GM19455 (cell line): ENCODE data around the gene FHAD1.

Source experiments
- ATAC-seq: cut with Tn5 transposase; IDR thresholded peaks from one replicate; pipeline ENCODE4 v1.9.1; 2021; ENCODE audit not compliant: unreplicated experiment

Gene FHAD1

DNA sequence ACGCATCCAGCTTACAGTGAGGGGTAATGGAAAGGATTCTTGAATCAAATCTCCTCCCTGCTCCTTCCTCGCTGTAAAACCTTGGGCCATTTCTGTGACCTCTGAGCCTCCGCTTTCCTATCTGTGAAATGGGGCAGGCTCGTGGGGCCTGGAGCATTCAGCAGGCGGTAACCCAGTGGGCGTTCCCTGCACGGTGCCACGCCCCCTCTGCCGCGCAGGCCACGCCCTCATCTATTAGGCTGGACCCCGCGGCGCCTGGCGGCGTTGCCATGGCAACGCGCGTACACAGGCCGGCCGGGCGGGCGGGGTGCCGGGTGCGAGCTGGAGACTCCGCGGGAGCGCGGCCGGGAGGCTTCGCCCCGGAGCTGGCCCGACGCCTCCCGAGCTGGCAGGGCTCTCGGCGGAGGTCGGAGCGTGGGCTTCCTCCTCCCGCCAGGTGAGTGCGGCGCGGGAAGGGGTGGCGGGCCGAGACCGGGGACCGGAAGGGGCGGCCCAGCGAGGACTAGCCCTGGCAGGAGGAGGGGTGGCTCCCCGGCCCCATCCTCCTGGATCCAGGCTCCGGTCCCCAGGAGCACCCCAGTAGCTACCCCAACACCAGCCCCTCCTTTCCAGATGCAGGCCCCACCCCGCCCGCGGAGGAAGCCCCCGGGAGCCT lies at the start of gene FHAD1:
Gene FHAD1, plus strand, starts transcription at position 264 of the 655 bp plus-strand sequence. CDS start 4,562 bp downstream, outside the sequence.
- ATAC-seq: no peak

- no peak for ATAC-seq
These were observed 49.2 kb upstream of the FHAD1 start for GRCh38 chr1:15197591-15198447.

GRCh38 chr1:15198684-15199083 lies 48.3 kb upstream of the FHAD1 start:
- ATAC-seq: no peak

DNA sequence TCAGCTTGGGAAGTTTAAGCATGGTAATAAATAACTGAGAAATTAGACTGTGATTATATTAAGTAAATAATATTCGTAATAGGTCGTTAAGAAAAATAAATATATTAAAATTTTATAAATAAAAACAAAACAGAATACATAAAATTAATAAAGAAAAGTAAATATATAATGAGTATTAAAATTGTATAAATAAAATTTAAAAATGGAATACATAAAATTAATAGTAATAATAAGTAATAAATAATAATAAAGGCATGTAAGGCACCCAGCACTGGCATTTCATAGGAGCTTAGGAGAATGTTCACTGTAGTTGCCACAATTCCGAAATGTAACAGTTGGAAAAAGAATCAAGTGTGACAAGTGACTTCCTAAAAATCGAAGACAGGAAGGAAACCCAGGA lies 45.8 kb upstream of the FHAD1 start:
- ATAC-seq: no peak

DNA sequence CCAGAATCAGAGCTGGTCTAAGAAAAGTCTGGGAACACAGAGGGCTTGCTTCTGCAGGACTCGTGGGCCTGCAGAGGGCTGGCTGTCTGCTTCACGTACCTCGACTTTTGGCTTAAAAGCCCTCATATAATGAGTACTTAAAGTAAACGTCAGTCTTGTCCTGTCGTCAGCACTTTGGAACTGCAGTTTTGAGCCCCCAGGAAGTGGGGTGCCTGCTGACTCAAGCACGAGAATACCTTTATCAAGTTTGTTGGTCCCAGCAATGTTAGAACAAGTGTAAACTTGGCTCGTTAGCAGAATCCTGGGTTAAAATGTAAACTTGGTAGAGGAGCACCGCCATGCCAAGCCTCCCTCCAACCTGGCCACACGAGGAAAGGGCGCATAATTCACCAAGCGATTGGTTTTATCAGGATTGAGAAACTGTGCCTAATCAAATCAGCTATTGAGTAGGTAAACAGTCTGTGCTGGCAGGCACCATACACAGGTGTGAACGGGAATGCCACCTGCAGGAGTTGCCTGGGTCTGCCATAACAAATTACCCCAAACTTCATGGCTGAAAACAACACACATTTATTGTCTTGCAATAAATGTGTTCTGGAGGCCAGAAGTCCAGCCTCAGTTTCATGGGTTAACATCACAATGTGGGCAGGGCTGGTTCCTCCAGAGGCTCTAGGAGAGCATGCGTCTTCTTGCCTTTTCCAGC lies 45.0 kb upstream of the FHAD1 start:
- no peak for ATAC-seq

- ATAC-seq: no peak
These were observed 42.1 kb upstream of the FHAD1 start for GRCh38 chr1:15204931-15205330.

- no peak for ATAC-seq
These were observed 41.3 kb upstream of the FHAD1 start for GRCh38 chr1:15205586-15206346.

GRCh38 chr1:15206418-15207030 lies 40.5 kb upstream of the FHAD1 start:
- no peak for ATAC-seq

- ATAC-seq: no peak
These were observed 39.8 kb upstream of the FHAD1 start for GRCh38 chr1:15207031-15207828.

GRCh38 chr1:15207829-15208429 lies 39.1 kb upstream of the FHAD1 start:
- no peak for ATAC-seq

DNA sequence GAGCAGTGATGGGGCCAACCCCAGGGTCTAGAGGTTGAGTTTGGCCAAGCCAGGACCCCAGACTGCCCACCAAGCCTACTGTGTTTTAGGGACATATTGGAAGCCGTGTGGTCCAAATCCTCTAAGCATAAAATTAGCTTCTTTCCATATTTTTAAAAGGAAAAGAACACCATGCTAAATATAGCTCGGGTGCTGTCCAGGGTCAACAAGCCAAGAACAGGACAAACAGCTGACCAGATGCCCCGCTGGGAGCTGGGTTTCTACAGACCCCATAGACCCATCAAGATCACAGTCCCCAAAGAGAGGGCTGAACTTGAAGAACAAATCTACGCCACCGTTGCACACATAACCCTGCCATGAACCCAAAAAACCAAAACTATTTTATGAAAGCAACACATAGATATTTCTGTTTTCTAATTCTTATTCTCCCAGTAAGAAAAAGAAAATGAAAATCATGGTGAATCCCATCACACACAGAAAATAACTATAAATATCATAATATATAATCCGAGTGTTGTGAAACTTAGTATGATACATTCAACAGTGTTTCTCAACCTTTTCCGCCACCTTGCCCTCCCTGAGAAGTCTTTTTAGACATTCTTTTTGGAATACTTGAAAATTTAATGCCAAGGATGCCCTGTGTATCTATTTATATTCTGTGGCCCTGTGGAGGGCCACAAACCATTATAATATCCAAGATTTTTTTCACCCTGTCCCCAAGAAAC lies 36.2 kb upstream of the FHAD1 start:
- ATAC-seq: no peak

DNA sequence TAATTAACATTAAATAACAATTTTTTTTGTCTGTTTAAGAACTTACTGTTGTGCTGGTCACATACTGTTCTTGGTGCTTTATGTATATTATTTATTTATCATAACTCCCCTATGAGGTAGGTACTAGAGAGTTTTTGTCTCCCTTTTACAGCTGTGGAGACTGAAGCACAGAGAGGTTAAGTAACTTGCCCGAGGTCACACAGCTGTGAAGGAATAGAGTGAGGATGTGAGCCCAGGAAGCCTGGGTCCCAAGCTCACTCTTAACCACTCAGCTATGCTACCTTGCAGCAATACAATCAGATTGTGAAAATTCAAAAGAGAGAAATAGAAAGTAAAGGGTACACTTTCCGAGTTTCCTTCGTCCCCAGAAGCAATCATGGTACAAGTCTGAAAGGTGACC lies 35.6 kb upstream of the FHAD1 start:
- no peak for ATAC-seq

GRCh38 chr1:15212216-15212953 lies 34.6 kb upstream of the FHAD1 start:
- ATAC-seq: no peak

DNA sequence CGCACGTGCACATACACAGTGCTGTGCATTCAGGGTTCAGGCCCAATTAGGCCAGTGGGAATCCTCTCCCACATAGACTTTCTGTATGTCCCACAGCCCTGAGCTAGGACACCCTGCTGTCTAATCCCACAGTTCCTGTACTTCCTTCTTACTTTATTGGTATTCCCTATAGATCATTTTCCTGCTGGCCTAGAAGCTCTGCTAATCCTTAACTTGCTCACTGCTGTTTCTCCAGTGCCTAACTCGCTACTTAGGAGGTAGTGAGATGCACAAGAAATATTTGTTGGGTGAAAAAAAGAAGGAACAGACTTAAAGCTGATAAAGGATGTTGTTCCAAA lies 34.1 kb upstream of the FHAD1 start:
- no peak for ATAC-seq

DNA sequence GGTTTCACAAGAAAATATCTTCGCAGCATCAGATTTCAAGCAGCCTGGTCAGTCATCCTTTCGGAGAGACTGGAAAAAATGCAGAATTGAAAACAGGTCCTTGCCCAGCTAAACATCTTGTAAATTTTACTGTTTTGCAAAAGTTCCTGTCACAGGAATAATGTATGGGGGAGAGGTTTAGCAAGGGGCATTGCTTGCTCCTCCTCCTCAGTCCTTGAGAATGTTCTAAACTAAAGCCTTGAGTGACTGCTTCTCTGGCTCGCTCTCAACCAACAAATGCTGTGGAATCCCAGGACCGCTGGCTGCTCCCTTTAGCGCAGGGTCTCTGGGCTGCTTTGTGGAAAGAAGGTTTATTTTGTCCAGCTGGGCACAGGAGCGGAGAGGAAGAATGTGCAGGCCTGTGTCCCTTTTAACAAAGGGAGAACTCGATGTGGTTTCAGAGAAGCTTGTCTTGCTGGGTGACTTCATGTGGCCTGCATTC lies 33.6 kb upstream of the FHAD1 start:
- no peak for ATAC-seq

DNA sequence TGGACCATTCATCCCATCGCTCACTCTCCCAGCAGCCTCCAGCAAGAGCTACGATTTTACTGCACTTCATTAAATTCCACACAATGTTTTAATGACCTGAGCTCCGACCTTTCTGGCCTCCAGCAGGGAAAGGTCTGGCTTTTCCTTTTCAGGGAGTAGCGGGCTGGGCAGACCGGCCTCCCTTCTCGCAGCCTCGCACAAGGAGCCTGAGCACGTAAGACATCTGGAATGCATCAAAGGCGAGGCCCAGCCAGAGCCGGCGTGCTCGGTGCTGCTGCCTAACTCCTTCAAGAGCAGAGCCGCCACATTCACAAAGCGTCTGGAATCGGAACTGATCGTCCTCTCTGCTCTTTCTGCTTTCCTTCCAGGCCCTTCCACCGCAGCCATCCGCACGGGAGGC lies 32.5 kb upstream of the FHAD1 start:
- no peak for ATAC-seq

DNA sequence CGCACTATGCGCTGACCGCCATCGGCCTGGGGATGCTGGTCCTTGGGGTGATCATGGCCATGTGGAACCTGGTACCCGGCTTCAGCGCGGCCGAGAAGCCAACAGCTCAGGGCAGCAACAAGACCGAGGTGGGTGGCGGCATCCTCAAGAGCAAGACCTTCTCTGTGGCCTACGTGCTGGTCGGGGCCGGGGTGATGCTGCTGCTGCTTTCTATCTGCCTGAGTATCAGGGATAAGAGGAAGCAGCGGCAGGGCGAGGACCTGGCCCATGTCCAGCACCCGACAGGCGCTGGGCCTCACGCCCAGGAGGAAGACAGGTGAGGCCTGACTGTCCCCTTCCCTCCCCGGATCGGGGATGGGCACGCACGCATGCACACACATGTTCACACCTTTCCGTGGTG lies 31.9 kb upstream of the FHAD1 start:
- no peak for ATAC-seq

GRCh38 chr1:15217654-15218053 lies 29.4 kb upstream of the FHAD1 start:
- no peak for ATAC-seq
